ENCODE data around the gene SGSH.

DNA sequence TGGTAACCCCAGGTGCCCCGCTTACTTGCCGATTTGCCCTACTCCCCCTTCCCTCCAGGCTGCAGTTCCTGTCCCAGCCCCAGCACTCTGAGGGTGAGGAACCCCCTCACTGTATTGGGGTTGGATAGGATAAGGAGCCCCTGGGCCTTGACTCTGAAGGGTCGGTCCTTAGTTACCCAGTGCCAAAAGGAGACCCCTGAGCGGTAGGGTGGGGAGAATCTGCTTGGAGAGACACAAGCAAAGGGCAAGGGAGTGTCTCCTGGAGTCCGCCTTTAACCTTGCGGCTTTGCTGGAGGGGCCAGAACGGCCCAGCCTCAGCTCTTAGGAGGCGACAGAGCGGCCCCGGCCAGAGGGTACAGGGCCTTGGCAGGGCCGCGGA lies 37.3 kb downstream of the SGSH start:
- TF ChIP-seq CTCF (conservative IDR thresholded peaks at IDR 0.05; ENCODE audit: low read depth, low read length) (no peak), EZH2 (IDR thresholded peaks at IDR 0.05; ENCODE audit: borderline replicate concordance, low read depth, low read length, poor library complexity, severe bottlenecking) (no peak)

Measured in A673 (cell line).